Stimulated activated CD4-positive, alpha-beta T cell treated with anti-CD3 and anti-CD28 coated beads, Interleukin-1b, Interleukin-23, amount 100 ng/mL, for 1 hour (primary cell): Measurements from ENCODE around the gene PGAP1.

ENCODE experiments used
- DNase-seq, 2 donors: peaks; one replicate each; pipeline ENCODE4 v3.0.0-alpha.2; 2020; ENCODE audit warnings: low read depth in 2 of 2

Gene PGAP1

GRCh38 chr2:196801674-196802261 lies 124.7 kb downstream of the PGAP1 start:
- DNase-seq: no peak

DNA sequence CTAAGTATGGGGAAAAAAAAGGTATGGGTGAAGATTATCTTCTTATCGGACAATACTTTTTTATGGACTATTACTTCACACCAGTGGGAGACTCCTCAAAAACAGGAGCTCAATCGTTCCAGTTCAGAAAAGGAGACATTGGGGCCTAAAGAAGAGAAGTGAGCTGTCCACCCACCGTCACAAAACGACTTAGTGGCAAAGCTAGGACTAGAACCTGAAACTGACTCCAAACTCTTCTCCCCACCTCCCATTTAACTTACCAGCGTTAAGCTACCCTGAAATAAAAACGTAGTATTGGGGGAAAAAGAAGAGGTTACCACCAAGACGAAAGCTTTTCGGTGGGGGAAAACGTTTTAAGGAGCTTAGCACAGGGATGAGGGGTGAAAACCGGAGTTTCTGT lies 127.5 kb downstream of the PGAP1 start:
- no peak for DNase-seq

DNA sequence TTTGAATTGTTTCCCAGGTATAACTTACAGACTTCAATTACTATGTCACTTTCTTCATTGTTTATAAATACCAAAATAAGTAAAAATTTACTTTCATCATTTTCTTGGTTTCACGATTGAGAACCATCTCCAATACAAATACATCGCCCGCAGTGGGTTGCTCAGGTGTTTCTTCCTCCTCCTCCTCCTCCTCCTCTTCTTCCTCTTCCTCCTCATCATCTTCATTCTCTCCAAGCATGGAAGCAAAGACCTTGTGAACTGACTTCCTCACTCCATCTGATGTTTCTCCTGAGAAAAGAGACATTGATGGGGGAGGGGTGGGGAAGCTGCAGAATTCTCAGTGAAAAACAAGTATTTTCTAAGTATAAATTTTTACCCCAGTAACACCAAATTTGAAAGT lies 133.6 kb downstream of the PGAP1 start:
- no peak for DNase-seq

GRCh38 chr2:196783431-196784094 lies 142.9 kb downstream of the PGAP1 start:
- no peak for DNase-seq
